Fibroblast of mammary gland (primary cell): Measurements from ENCODE around the gene C1QTNF5.

Experiments
- DNase-seq: peaks from one replicate; pipeline ENCODE4 v3.0.0-alpha.2; 2010; ENCODE audit warnings: low read depth
- H3K4me3 ChIP-seq: 2 replicates; pipeline ENCODE4 v1.5.1; 2011; ENCODE audit warnings: low read depth, mild to moderate bottlenecking, low read length, moderate library complexity; ENCODE audit not compliant: control insufficient read depth
- TF ChIP-seq, protein P1 (sequence below): conservative IDR thresholded peaks from 2 replicates; pipeline ENCODE4 v1.5.1; 2011; ENCODE audit warnings: low read depth, low read length, inconsistent platforms; ENCODE audit not compliant: control insufficient read depth, insufficient read depth

C1QTNF5 gene

DNA sequence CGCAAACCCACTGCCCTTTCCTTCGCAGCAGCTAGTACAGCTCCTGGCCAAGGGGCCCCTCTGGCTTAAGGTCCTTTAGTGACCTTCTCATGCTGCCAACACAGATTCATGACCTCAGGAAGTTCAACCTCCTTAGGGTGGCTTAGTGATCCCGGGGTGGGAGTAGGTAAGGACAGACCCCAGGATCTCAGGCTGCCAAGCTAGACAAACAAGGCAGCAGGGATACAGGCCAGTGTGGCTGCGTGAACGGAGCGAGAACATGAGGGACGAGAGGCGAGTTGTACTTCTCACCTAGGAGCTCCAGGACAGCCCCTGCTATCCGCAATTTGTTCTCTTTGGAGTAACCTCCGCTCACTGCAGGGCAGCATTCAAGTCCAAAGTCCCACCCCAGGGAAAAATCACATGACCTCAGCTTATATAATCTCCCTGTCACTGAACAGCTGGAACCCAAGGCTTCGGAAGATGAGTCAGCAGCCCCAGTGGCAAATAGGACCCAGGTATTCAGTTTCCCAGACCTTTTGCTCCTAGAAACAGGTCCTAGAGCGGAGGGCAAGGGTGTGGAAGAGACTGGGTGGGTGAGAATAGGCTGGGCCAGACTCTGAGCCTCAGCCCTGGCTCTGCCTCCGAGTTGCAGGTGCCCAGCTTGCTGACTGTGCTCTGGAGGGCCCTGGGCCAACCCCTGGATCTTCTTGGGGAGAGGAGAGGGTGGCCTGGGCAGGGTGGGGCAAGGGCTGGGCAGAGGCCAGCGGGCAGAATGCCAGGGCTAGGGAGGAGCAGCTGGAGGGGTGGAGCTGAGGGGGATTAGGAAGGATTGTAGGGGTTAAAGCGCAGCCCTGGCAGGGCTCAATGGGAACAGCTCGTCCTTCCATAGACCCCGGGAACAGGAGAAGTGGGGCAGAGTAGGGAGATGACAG is 27.7 kb upstream of the C1QTNF5 start:
- H3K4me3 ChIP-seq = no peak overlapping the region
- peak; percentile 56 for DNase-seq
- TF ChIP-seq, protein P1, sequence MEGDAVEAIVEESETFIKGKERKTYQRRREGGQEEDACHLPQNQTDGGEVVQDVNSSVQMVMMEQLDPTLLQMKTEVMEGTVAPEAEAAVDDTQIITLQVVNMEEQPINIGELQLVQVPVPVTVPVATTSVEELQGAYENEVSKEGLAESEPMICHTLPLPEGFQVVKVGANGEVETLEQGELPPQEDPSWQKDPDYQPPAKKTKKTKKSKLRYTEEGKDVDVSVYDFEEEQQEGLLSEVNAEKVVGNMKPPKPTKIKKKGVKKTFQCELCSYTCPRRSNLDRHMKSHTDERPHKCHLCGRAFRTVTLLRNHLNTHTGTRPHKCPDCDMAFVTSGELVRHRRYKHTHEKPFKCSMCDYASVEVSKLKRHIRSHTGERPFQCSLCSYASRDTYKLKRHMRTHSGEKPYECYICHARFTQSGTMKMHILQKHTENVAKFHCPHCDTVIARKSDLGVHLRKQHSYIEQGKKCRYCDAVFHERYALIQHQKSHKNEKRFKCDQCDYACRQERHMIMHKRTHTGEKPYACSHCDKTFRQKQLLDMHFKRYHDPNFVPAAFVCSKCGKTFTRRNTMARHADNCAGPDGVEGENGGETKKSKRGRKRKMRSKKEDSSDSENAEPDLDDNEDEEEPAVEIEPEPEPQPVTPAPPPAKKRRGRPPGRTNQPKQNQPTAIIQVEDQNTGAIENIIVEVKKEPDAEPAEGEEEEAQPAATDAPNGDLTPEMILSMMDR = no peak

DNA sequence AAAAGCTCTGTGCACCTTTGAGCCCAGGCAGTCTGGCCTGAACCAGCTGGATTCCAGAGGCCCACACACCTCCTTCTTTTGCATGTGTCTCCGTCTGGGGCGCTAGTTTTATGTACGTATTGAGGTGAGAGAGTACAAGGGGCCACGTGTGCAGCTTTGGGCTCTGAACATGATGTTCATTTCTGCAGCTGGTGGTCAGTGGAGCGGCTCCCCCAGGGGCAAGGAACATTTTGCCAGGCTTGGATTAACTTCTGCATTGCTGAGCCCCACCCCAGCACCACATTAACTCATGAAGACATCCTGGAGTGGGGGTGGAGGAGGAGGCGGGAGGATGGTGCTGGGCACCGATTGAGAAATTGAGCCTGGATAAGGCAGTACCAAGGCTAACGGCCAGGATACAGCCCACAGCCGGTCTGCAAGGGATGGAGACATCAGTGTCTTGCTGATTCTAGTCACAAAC is 27.0 kb upstream of the C1QTNF5 start:
- peak; percentile 60 for DNase-seq
- TF ChIP-seq, protein P1 = no peak
- no peak overlapping the region for H3K4me3 ChIP-seq

DNA sequence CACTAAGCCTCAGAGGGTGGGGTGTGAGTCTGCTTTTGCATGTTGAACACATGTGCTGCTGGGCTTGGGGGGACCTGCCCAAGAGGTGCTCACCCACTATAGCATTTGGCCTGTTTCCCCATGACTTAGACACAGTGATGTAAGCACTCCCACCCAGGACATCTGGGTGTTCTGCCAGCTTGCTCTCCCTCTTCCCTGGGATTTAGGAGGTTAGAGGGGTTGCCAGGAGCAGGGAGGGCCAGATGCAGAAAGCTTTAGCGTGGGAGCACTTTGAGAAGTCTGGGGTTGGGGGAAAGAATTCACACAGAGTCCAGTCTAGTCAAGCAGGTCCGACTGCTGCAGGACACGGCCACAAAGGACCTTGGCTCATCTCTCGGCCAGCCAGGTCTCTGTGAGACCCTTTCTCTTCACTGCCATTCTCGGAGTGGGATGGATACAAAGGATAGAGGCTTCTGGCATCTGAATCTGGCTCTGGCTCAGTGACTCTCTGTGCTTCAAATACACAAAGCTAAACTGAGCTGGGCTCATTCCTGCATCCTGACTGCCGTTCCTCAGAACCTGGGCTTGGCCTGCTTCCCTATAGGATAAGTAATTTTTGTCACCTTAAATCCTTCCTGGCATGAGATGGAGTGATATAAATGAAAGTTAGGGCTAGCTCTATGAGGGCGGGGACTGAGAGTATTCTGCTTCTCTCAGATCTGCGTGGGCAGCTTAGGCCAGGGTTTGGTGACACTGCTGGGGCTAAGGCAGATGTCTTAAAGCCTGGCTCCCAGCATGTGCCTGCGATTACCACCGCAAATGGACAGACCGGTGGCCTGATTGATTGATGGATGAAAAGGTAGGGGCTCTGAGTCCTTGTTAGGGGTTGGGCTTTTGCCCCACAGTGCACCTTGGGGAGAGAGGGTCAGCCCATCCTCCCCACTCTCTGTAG is 26.3 kb upstream of the C1QTNF5 start:
- TF ChIP-seq, protein P1 = no peak
- DNase-seq = peak; percentile 73
- no peak overlapping the region for H3K4me3 ChIP-seq

DNA sequence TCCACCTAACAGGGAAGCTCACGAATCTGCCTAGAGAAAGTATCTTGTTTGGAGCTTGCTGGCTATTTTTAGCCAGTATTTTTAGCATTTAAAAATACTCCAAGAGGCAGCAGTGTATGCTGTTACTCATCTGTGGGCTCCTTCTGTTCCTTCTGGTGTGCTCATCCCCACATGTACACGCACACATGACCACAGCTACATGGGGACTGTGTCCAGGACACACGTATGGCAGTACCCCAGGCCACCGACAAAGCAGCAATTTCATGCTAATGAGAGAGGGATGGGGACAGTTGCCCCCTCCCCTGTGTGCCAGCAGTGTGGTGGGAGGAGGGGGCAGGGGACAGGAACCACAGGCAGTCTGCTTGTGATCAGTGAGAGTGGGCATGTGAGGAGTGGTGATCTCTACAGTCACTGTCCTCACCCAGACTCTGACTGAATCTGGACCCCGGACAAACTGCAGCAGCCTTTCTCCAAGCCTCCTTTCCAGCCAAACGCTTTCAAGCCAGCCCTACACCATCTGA is 24.4 kb upstream of the C1QTNF5 start:
- DNase-seq = peak; percentile 53
- no peak overlapping the region for H3K4me3 ChIP-seq
- TF ChIP-seq, protein P1 = no peak

DNA sequence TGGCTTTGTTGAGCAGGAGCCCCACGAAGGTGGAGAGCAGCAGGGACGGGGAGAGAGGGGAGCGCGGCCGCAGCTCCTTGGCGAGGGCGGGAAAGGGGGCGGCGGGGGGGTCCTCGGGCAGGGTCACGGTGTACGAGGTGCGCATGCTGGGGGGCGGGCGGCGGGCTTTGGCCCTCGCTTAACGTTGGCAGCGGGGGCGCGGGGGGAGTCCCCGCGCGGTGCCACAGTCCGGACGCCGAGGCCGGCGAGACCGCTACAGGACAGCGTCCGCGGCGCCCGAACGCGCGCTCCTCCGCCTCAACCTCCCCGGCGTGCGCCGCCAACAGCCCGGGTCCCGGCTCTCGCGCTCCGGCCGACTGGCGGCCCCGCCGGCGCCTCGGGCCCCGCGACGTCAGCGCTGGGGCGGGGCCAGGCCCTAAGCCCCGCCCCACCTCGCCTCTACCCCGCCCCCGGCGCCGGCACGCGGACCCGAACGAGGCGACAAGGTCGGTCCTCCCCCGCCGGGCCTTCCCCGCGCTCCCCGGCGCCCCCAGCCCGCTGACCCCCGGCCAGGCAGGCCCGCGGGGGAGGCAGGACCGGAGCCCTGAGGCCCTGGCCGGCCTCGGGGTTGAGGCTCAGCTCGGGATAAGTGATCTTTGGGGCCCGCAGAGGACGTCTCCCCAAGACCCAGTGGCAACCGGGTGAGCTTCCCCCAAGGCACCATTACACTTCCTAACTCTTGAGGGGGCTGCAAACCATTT is 23.3 kb upstream of the C1QTNF5 start:
- DNase-seq = no peak
- TF ChIP-seq, protein P1 = no peak
- no peak overlapping the region for H3K4me3 ChIP-seq
